ENCODE data around the gene STK11.

- TF ChIP-seq, protein P1, sequence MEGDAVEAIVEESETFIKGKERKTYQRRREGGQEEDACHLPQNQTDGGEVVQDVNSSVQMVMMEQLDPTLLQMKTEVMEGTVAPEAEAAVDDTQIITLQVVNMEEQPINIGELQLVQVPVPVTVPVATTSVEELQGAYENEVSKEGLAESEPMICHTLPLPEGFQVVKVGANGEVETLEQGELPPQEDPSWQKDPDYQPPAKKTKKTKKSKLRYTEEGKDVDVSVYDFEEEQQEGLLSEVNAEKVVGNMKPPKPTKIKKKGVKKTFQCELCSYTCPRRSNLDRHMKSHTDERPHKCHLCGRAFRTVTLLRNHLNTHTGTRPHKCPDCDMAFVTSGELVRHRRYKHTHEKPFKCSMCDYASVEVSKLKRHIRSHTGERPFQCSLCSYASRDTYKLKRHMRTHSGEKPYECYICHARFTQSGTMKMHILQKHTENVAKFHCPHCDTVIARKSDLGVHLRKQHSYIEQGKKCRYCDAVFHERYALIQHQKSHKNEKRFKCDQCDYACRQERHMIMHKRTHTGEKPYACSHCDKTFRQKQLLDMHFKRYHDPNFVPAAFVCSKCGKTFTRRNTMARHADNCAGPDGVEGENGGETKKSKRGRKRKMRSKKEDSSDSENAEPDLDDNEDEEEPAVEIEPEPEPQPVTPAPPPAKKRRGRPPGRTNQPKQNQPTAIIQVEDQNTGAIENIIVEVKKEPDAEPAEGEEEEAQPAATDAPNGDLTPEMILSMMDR (IDR thresholded peaks at IDR 0.05) = no peak
- TF ChIP-seq POLR2AphosphoS5 (IDR thresholded peaks at IDR 0.05) (no peak), POLR2A (IDR thresholded peaks at IDR 0.05) (no peak), EP300 (IDR thresholded peaks at IDR 0.05) (no peak)
Observed at GRCh38 chr19:1240925-1241324, 35.3 kb downstream of the STK11 start.

Data from suprapubic skin (tissue), 4 donors.